ENCODE results near the gene SRBD1. TPM values are rescaled to one million over a fixed set of nuclear protein-coding genes. Genes with fewer than 3 reads are reported as not detected.

SRBD1 gene
- total RNA-seq, 1 donor from 2014 or later = 19.3 TPM

- H3K36me3 Mint-ChIP-seq = no peaks in the 10 kb centered on the region
- peaks cover 20% of the 10 kb centered on the region for H3K27me3 Mint-ChIP-seq
- H3K4me1 Mint-ChIP-seq (ENCODE audit: unreplicated experiment) = peaks cover 13% of the 10 kb centered on the region
- no peak overlapping the region for H3K4me3 Mint-ChIP-seq
- no peak overlapping the region for H3K27ac Mint-ChIP-seq
- no peaks in the 10 kb centered on the region for H3K9me3 Mint-ChIP-seq
- peak; percentile 42 for DNase-seq (ENCODE audit: extremely low spot score, unreplicated experiment)
- no peak for TF ChIP-seq CTCF (conservative IDR thresholded peaks at IDR 0.05)
These were observed 266.6 kb downstream of the SRBD1 start for GRCh38 chr2:45344502-45344901.

GRCh38 chr2:45344071-45344470, 267.0 kb downstream of the SRBD1 start:
- H3K36me3 Mint-ChIP-seq = no peaks in the 10 kb centered on the region
- no peak for TF ChIP-seq CTCF (conservative IDR thresholded peaks at IDR 0.05)
- no peaks in the 10 kb centered on the region for H3K9me3 Mint-ChIP-seq
- peaks cover 23% of the 10 kb centered on the region for H3K27me3 Mint-ChIP-seq
- peak; percentile 54 for DNase-seq (ENCODE audit: extremely low spot score, unreplicated experiment)
- H3K4me1 Mint-ChIP-seq (ENCODE audit: unreplicated experiment) = peaks cover 13% of the 10 kb centered on the region
- no peak overlapping the region for H3K4me3 Mint-ChIP-seq
- no peak overlapping the region for H3K27ac Mint-ChIP-seq

GRCh38 chr2:45343251-45344017, 267.6 kb downstream of the SRBD1 start:
- Mint-ChIP-seq H3K4me3 (no peak overlapping the region), H3K36me3 (no peaks in the 10 kb centered on the region)

GRCh38 chr2:45340318-45340717, 270.7 kb downstream of the SRBD1 start:
- H3K36me3 Mint-ChIP-seq = no peaks in the 10 kb centered on the region
- no peak for TF ChIP-seq CTCF (conservative IDR thresholded peaks at IDR 0.05)
- no peak overlapping the region for H3K4me3 Mint-ChIP-seq
- H3K9me3 Mint-ChIP-seq = no peaks in the 10 kb centered on the region
- H3K4me1 Mint-ChIP-seq (ENCODE audit: unreplicated experiment) = peaks cover 16% of the 10 kb centered on the region
- no peak overlapping the region for H3K27ac Mint-ChIP-seq
- H3K27me3 Mint-ChIP-seq = peaks cover 26% of the 10 kb centered on the region
- no peak for DNase-seq (ENCODE audit: extremely low spot score, unreplicated experiment)

More at GRCh38 chr2:45343251-45344017, 267.6 kb downstream of the SRBD1 start:
- no peak for TF ChIP-seq CTCF (conservative IDR thresholded peaks at IDR 0.05)
- no peak for DNase-seq (ENCODE audit: extremely low spot score, unreplicated experiment)
- H3K4me1 Mint-ChIP-seq (ENCODE audit: unreplicated experiment) = peaks cover 13% of the 10 kb centered on the region
- peaks cover 23% of the 10 kb centered on the region for H3K27me3 Mint-ChIP-seq
- H3K27ac Mint-ChIP-seq = no peak overlapping the region
- no peaks in the 10 kb centered on the region for H3K9me3 Mint-ChIP-seq

GRCh38 chr2:45339253-45339652, 271.8 kb downstream of the SRBD1 start:
- no peak for TF ChIP-seq CTCF (conservative IDR thresholded peaks at IDR 0.05)
- peaks cover 18% of the 10 kb centered on the region for H3K4me1 Mint-ChIP-seq (ENCODE audit: unreplicated experiment)
- DNase-seq (ENCODE audit: extremely low spot score, unreplicated experiment) = no peak
- H3K27me3 Mint-ChIP-seq = peaks cover 21% of the 10 kb centered on the region
- H3K9me3 Mint-ChIP-seq = no peaks in the 10 kb centered on the region
- no peaks in the 10 kb centered on the region for H3K36me3 Mint-ChIP-seq
- no peak overlapping the region for H3K27ac Mint-ChIP-seq
- H3K4me3 Mint-ChIP-seq = no peak overlapping the region

Other genes starting within 250 kb of the SRBD1 start
- gene PRKCE, start 40.4 kb upstream of the SRBD1 start, total RNA-seq (ENCODE audit: low replicate concordance) = 9.5 and 21.2 TPM in 2 replicates